HT-29 (cell line): ENCODE data around the gene HECTD3. TPM values are rescaled to one million over a fixed set of nuclear protein-coding genes. Genes with fewer than 3 reads are reported as not detected.
"Not testable (repeated sequence)": the region's sequence is repeated elsewhere in the genome, so short reads cannot be mapped to it uniquely, and the experiment has no call there.

Source experiments
- DNase-seq: peaks from one replicate; pipeline ENCODE4 v3.0.0-alpha.2; 2015; ENCODE audit warnings: low spot score
- total RNA-seq: library from RNA; depleted of rRNA; stranded (reverse); fragments of >200 nt; shearing (Covaris generic); gene quantifications from 2 replicates; pipeline ENCODE4 v1.2.3, GENCODE V29; 2014; rRNA removed

HECTD3 gene
- total RNA-seq, 1 experiment from 2014 or later = 23.1 TPM

DNA sequence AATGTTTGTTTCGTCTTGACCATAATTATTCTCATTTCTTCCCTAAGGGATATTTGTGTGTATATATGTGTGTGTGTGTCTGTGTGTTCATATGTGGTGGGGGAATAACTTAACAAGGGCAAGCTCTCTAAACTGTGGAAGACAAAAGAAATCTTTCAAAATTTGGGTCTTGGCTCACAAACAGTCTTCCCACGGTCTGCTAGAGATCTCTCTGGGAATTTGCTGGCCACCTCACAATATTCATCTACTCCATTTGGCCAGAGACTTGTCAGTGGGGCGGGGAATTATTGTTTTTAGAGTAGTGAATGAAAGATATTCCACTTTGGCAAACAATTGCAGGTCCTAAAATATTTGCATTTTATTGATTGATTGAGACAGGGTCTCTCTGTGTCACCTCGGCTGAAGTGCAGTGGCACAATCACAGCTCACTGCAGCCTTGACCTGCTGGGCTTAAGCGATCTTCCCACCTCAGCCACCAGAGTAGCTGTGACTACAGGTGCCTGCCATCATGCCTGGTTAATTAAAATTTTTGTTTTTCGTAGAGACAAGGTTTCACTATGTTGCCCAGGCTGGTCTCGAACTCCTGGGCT, 16.7 kb downstream of the HECTD3 start:
- DNase-seq = no peak

GRCh38 chr1:44988531-44989156, 22.5 kb downstream of the HECTD3 start:
- no peak for DNase-seq

DNA sequence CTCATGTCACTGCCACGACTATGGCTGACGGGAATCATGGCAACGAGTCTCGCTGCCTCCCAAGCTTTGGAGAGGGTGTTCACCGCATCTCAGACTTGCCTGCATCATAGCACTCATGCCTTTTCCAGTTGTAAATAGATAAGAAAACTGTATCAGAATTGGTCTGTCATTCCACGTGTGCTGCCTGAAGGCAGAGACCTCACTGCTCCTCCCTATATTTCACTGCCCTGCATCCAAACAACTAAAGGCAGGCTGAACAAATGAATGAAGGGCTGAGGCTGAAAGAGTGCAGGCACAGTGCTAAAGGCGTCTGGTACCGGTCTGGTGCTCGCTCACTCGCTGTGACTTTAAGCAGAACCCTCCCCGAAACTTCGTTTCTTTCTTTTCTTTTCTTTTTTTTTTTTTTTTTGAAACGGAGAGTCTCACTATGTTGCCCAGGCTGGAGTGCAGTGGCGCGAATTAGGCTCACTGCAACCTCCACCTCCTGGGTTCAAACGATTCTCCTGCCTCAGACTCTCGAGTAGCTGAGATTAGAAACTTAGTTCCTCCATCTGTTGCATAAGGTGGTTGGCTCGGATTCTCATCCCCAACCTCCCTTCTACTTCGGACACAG, 25.3 kb downstream of the HECTD3 start:
- DNase-seq = peak; percentile 20

- DNase-seq = not testable (repeated sequence)
These were observed 33.8 kb downstream of the HECTD3 start for GRCh38 chr1:44977372-44977771.

GRCh38 chr1:44976252-44976651, 34.9 kb downstream of the HECTD3 start:
- DNase-seq = no peak

GRCh38 chr1:44973645-44974044, 37.5 kb downstream of the HECTD3 start:
- no peak for DNase-seq

GRCh38 chr1:44970317-44970716, 40.8 kb downstream of the HECTD3 start:
- DNase-seq = peak; percentile 28

DNA sequence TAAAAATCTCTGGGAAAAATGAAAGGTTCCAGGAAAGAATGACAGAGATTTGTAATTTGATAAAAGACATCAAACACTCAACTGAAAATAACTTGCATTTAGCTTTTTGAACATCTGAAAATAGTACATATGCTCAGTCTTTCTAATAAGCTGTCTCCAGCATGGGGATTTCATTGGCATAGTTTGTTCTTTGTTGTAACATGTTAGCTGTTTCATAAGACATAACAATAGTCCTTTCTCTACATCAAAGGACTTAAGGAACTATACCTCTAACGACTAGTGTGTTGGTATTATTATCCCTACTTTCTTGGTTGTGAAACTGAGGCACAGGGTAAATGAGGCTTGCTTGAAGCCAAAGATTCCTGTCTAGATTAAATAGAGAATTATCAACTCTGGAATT, 46.7 kb downstream of the HECTD3 start:
- no peak for DNase-seq

- DNase-seq = no peak
These were observed 48.4 kb downstream of the HECTD3 start for GRCh38 chr1:44962729-44963128.

GRCh38 chr1:44962022-44962421, 49.1 kb downstream of the HECTD3 start:
- DNase-seq = not testable (repeated sequence)

GRCh38 chr1:44957566-44957965, 53.6 kb downstream of the HECTD3 start:
- DNase-seq = not testable (repeated sequence)

- not testable (repeated sequence) for DNase-seq
These were observed 55.0 kb downstream of the HECTD3 start for GRCh38 chr1:44956077-44956476.

Other genes with a start within 250 kb of the HECTD3 start
- gene RPS8, start 235.8 kb downstream of the HECTD3 start, total RNA-seq = 1,326 and 1,606 TPM in 2 replicates
- gene BEST4, start 223.2 kb downstream of the HECTD3 start, total RNA-seq = 0.31 and 0.33 TPM in 2 replicates
- 135 and 137 TPM in 2 replicates for gene PLK3, start 210.9 kb downstream of the HECTD3 start, total RNA-seq
- 3.4 and 10.4 TPM in 2 replicates for gene DYNLT4, start 204.0 kb downstream of the HECTD3 start, total RNA-seq
- gene BTBD19, start 202.8 kb downstream of the HECTD3 start, total RNA-seq = 16.4 and 18.0 TPM in 2 replicates
- 0.16 and 0.18 TPM in 2 replicates for gene PTCH2, start 168.1 kb downstream of the HECTD3 start, total RNA-seq
- 13.1 and 14.6 TPM in 2 replicates for gene EIF2B3, start 24.7 kb downstream of the HECTD3 start, total RNA-seq
- 98.8 and 105 TPM in 2 replicates for gene UROD, start 930 bp upstream of the HECTD3 start, total RNA-seq
- 0.71 and 0.91 TPM in 2 replicates for gene ZSWIM5, start 195.3 kb upstream of the HECTD3 start, total RNA-seq